GM12878 (cell line): Measurements from ENCODE around the gene METTL15. TPM values are rescaled to one million over a fixed set of nuclear protein-coding genes. Genes with fewer than 3 reads are reported as not detected.
A peak's percentile ranks its signal among the peaks of the same experiment; 100 is the strongest.

ENCODE experiments used
- ATAC-seq: fragments of 200-7000 bp; cut with Tn5 transposase; 3 replicates; pipeline ENCODE4 v1.9.1; 2020; ENCODE audit warnings: mild to moderate bottlenecking, moderate library complexity
- Bru-seq: library from RNA; stranded (reverse); fragments of 400-500 nt; gene quantifications from one replicate; lab custom pipeline; 2021; lab: Mats Ljungman, UMichigan
- BruChase-seq, 2 experiments: library from RNA; stranded (reverse); fragments of 400-500 nt; gene quantifications; one replicate each; lab custom pipeline; 2021; lab: Mats Ljungman, UMichigan
- BruUV-seq: library from RNA; stranded (reverse); fragments of 400-500 nt; replicated peaks from 2 replicates; lab custom pipeline; 2021; lab: Mats Ljungman, UMichigan
- CTCF ChIA-PET: fragments of 300-600 bp; sonication (Branson Sonifier 250); formaldehyde crosslinking; extraction: SDS; loops from one replicate; lab custom pipeline; 2021; ENCODE audit warnings: inconsistent platforms; lab: Yijun Ruan, JAX
- POLR2A ChIA-PET: fragments of 350-600 bp; formaldehyde crosslinking; extraction: SDS; loops from one replicate; lab custom pipeline; 2021; ENCODE audit warnings: inconsistent platforms; lab: Charles Lee
- RAD21 ChIA-PET: fragments of 300-600 bp; sonication (Branson Sonifier 250); formaldehyde crosslinking; loops from one replicate; lab custom pipeline; 2023; ENCODE audit warnings: antibody characterized with exemption; ENCODE audit not compliant: unreplicated experiment; lab: Charles Lee
- SMC1A ChIA-PET: fragments of 300-600 bp; sonication (Branson Sonifier 250); formaldehyde crosslinking; loops from one replicate; lab custom pipeline; 2023; ENCODE audit not compliant: unreplicated experiment, uncharacterized antibody; lab: Charles Lee
- DNase-seq: peaks from one replicate; pipeline ENCODE4 v3.0.0-alpha.2; 2011; ENCODE audit warnings: low read depth, low spot score
- FAIRE-seq: peaks from 3 replicates; lab custom pipeline; 2011; peaks lifted over from hg19 to GRCh38; lab: Jason Lieb, UNC
- H2AFZ ChIP-seq: 2 replicates; pipeline ENCODE4 v1.6.0; 2011; ENCODE audit warnings: low read depth, low read length, control low read depth; ENCODE audit not compliant: control insufficient read depth
- H3K27ac ChIP-seq: 2 replicates; pipeline ENCODE4 v1.5.1; 2011; ENCODE audit warnings: control low read depth; ENCODE audit not compliant: control insufficient read depth, insufficient read depth
- H3K27me3 ChIP-seq, 2 experiments: replicated peaks in 1 of 2; 2 replicates each; pipeline versions ENCODE4 v1.6.0 to v1.6.1; 2011; ENCODE audit warnings: low read length in 1 of 2; ENCODE audit not compliant: control insufficient read depth in 2 of 2, insufficient read depth in 2 of 2
- H3K36me3 ChIP-seq, 2 experiments: 2 replicates each; pipeline ENCODE4 v1.5.1; 2011; ENCODE audit warnings: low read length in 1 of 2; ENCODE audit not compliant: control insufficient read depth in 2 of 2, insufficient read depth in 2 of 2
- H3K4me1 ChIP-seq: 2 replicates; pipeline ENCODE4 v1.6.1; 2011; ENCODE audit warnings: mild to moderate bottlenecking, low read length, moderate library complexity, mixed read lengths; ENCODE audit not compliant: control insufficient read depth, insufficient read depth
- H3K4me2 ChIP-seq: 2 replicates; pipeline ENCODE4 v1.6.0; 2011; ENCODE audit warnings: control low read depth; ENCODE audit not compliant: control insufficient read depth, insufficient read depth
- H3K4me3 ChIP-seq: fragments of 200-600 bp; sonication (generic); 2 replicates; pipeline ENCODE4 v1.5.1; 2016
- H3K79me2 ChIP-seq: 2 replicates; pipeline ENCODE4 v1.6.0; 2011; ENCODE audit warnings: low read length; ENCODE audit not compliant: control insufficient read depth, insufficient read depth
- H3K9ac ChIP-seq: 2 replicates; pipeline ENCODE4 v1.8.0; 2011; ENCODE audit warnings: low read length, control low read depth, mixed read lengths; ENCODE audit not compliant: control insufficient read depth, insufficient read depth
- H3K9me3 ChIP-seq: replicated peaks from 3 replicates; pipeline ENCODE4 v1.5.1; 2011; ENCODE audit warnings: mild to moderate bottlenecking, low read length; ENCODE audit not compliant: control insufficient read depth, insufficient read depth
- H4K20me1 ChIP-seq: 2 replicates; pipeline ENCODE4 v1.6.0; 2011; ENCODE audit not compliant: control insufficient read depth, insufficient read depth
- ATF7 ChIP-seq: fragments of 450-650 bp; IDR thresholded peaks from 2 replicates; pipeline ENCODE4 v1.6.1; 2016; ENCODE audit warnings: low read depth, mild to moderate bottlenecking
- BCLAF1 ChIP-seq: fragments of 450-650 bp; IDR thresholded peaks from 2 replicates; pipeline ENCODE4 v1.6.1; 2017; ENCODE audit warnings: antibody characterized with exemption, mild to moderate bottlenecking, moderate library complexity
- CBX3 ChIP-seq: fragments of 200-600 bp; sonication (generic); IDR thresholded peaks from 2 replicates; pipeline ENCODE4 v1.6.1; 2016; ENCODE audit warnings: low read depth, borderline replicate concordance
- E2F4 ChIP-seq: IDR thresholded peaks from 2 replicates; pipeline ENCODE4 v1.6.1; 2012; ENCODE audit warnings: low read depth, low read length, improper control_type of control experiment
- ELK1 ChIP-seq: IDR thresholded peaks from 2 replicates; pipeline ENCODE4 v1.6.1; 2012; ENCODE audit warnings: low read depth, low read length, improper control_type of control experiment
- MXI1 ChIP-seq: fragments of 150-350 bp; IDR thresholded peaks from 2 replicates; pipeline ENCODE4 v1.6.1; 2011; ENCODE audit warnings: low read depth, mild to moderate bottlenecking, inconsistent platforms, low read length, improper control_type of control experiment
- RB1 ChIP-seq: fragments of 450-650 bp; formaldehyde crosslinking; IDR thresholded peaks from 2 replicates; pipeline ENCODE4 v1.6.1; 2017; ENCODE audit warnings: mild to moderate bottlenecking, borderline replicate concordance
- RELB ChIP-seq: fragments of 450-650 bp; IDR thresholded peaks from 2 replicates; pipeline ENCODE4 v1.6.1; 2017; ENCODE audit warnings: low read depth, mild to moderate bottlenecking, moderate library complexity
- ZSCAN29 ChIP-seq: fragments of 450-650 bp; IDR thresholded peaks from 2 replicates; pipeline ENCODE4 v1.6.1; 2017; ENCODE audit warnings: mild to moderate bottlenecking, moderate library complexity
- WGBS: methylation state at CpG from one replicate; pipeline ENCODE4 v1.1.6; 2016; ENCODE audit warnings: low lambda C conversion rate; ENCODE audit not compliant: insufficient replicate concordance, insufficient coverage; ENCODE audit errors: missing lambda C conversion rate; 5-methylcytosine and 5-hydroxymethylcytosine counted together
- in situ Hi-C: fragments of 300-500 bp; cut with MboI; formaldehyde crosslinking; loops from 9 replicates; pipeline ENCODE4 v1.14.3; 2018; ENCODE audit warnings: mixed read lengths
- intact Hi-C: fragments of 100-400 bp; cut with micrococcal nuclease; formaldehyde crosslinking; loops from one replicate; pipeline ENCODE4 v1.14.2; 2022; ENCODE audit not compliant: unreplicated experiment
- long read RNA-seq, 2 experiments: library from polyadenylated mRNA; unstranded; transcript quantifications; one replicate each; pipeline ENCODE4 v2.0.0, GENCODE V29; 2019 to 2020
- polyA minus RNA-seq, 3 experiments: library from RNA; depleted of rRNA, polyadenylated mRNA; stranded (reverse); fragments of >200 nt; gene quantifications; 2 replicates each; pipeline ENCODE4 v1.2.3, GENCODE V29; 2011
- polyA plus RNA-seq, 11 experiments: library from polyadenylated mRNA; depleted of rRNA in 4 of 11; unstranded in 6 of 11; stranded (reverse) in 5 of 11; fragments of >200 nt; fragmentation: Nextera tagmentation in 4 of 11; fragmentation: Illumina TruSeq in 1 of 11; extraction: Ambion mirVana in 4 of 11; extraction: Trizol in 1 of 11; gene quantifications; 1 replicate in 1 of 11; 2 replicates in 10 of 11; pipeline versions ENCODE4 v1.2.1 to v1.2.3, GENCODE V29; 2011 to 2016; ENCODE audit warnings: inconsistent platforms in 2 of 11, missing spikeins in 2 of 11, low read depth in 1 of 11
- total RNA-seq, 4 experiments: library from RNA; depleted of rRNA in 3 of 4; stranded (reverse); fragments of >200 nt in 3 of 4; fragmentation: Illumina TruSeq in 1 of 4; extraction: Trizol in 1 of 4; gene quantifications; 2 replicates each; pipeline versions ENCODE4 v1.2.1 to v1.2.3, GENCODE V29; 2013 to 2021

METTL15 gene
- total RNA-seq (2013; cell fraction: nucleolus; rRNA removed), result 127 and 131 TPM in 2 replicates
- total RNA-seq (2014; rRNA removed) (14.1 and 14.7 TPM in 2 replicates), total RNA-seq (2014; rRNA removed; fragmentation: Illumina TruSeq; extraction: Trizol) (14.9 and 16.1 TPM in 2 replicates), total RNA-seq (2021) (12.3 and 12.5 TPM in 2 replicates), polyA plus RNA-seq (2011; rRNA removed) (16.9 and 23.9 TPM in 2 replicates), polyA plus RNA-seq (2014; fragmentation: Illumina TruSeq; extraction: Trizol) (9.5 and 11.3 TPM in 2 replicates), polyA plus RNA-seq (2014; fragmentation: Nextera tagmentation; extraction: Ambion mirVana) (10 to 100 TPM; 10.5 to 15.1 TPM), polyA plus RNA-seq (2014; rRNA removed) (7.9 and 8.5 TPM in 2 replicates), polyA plus RNA-seq (2016; fragmentation: Nextera tagmentation; extraction: Ambion mirVana) (10 to 100 TPM; 14.7 to 15.4 TPM), polyA minus RNA-seq (2011; rRNA and poly(A)+ RNA removed) (40.6 and 46.1 TPM in 2 replicates), Bru-seq, nascent RNA (percentile 76 among the genes with signal in this experiment), BruChase-seq, experiment 1, labeled RNA remaining after a 6-hour chase (percentile 59 among the genes with signal in this experiment), BruChase-seq, experiment 2, labeled RNA remaining after a 2-hour chase (percentile 68 among the genes with signal in this experiment)
- 3.7 TPM for polyA plus RNA-seq (2011; ENCODE audit: low read depth)
- polyA plus RNA-seq (2011; cell fraction: cytosol; rRNA removed), result 9.7 and 11.2 TPM in 2 replicates
- polyA plus RNA-seq (2011; cell fraction: nucleus; rRNA removed), result 14.6 and 15.9 TPM in 2 replicates
- polyA plus RNA-seq (2012), result 6.1 and 9.0 TPM in 2 replicates
- 4.8 and 11.2 TPM in 2 replicates for polyA minus RNA-seq (2011; cell fraction: cytosol; rRNA and poly(A)+ RNA removed)
- 48.7 and 66.7 TPM in 2 replicates for polyA minus RNA-seq (2011; cell fraction: nucleus; rRNA and poly(A)+ RNA removed)
- long read RNA-seq, experiment 1, partial matches to known transcripts, result 3 of 7 reads
- long read RNA-seq, experiment 1, other reads (novel, unspliced or antisense), result 4 of 7 reads
- long read RNA-seq, experiment 2, full-length matches to known transcripts, result 10 of 61 reads
- long read RNA-seq, experiment 2, partial matches to known transcripts, result 39 of 61 reads
- long read RNA-seq, experiment 2, other reads (novel, unspliced or antisense), result 12 of 61 reads

- intact Hi-C loops (loop anchor here (1.0 to 10.0 kb wide), 4 partner anchors 191 to 1227 kb away; no protein-coding TSS in a partner anchor), in situ Hi-C loops (no loop called here)
- H3K27me3 ChIP-seq, result no peaks in the 10 kb centered on the region
- FAIRE-seq (peak; percentile 91), DNase-seq (peak; percentile 96), ATAC-seq (peak; percentile 91)
- BruUV-seq, result TSS peak; percentile 84
- no peaks in the 10 kb centered on the region for H3K9me3 ChIP-seq
- CTCF ChIA-PET, result interaction anchor here (0.8 to 4.5 kb wide), 5 partner anchors 10 to 409 kb away, joined by 3 to 15 read pairs (median 4); no protein-coding TSS in a partner anchor
- peak within 1 kb of the TSS; percentile 88 for H3K4me2 ChIP-seq
- SMC1A ChIA-PET, result interaction anchor here (0.6 to 2.3 kb wide), 11 partner anchors 10 to 421 kb away, joined by 3 to 10 read pairs (median 3); no protein-coding TSS in a partner anchor
- H3K36me3 ChIP-seq, result no peaks in the 10 kb centered on the region
- RAD21 ChIA-PET, result interaction anchor here (0.6 to 3.7 kb wide), 10 partner anchors 9 to 422 kb away, joined by 3 to 12 read pairs (median 4); no protein-coding TSS in a partner anchor
- peak within 1 kb of the TSS; percentile 84 for H3K27ac ChIP-seq
- POLR2A ChIA-PET, result interaction anchor here (0.6 to 1.8 kb wide), 12 partner anchors 10 to 271 kb away, joined by 3 to 9 read pairs (median 3); no protein-coding TSS in a partner anchor
- WGBS, result under 1% methylated on average over 38 of the region's 38 CpGs
- H3K79me2 ChIP-seq, result peaks cover 85% of the 10 kb centered on the region
- peak within 1 kb of the TSS; percentile 86 for H3K9ac ChIP-seq
- peaks cover 6% of the 10 kb centered on the region for H3K4me1 ChIP-seq
- H2AFZ ChIP-seq, result peak within 1 kb of the TSS; percentile 77
- H3K4me3 ChIP-seq, result peak within 1 kb of the TSS; percentile 86
- H4K20me1 ChIP-seq, result no peaks in the 10 kb centered on the region
- no peak for TF ChIP-seq CBX3
- peak; percentile 93 for TF ChIP-seq ATF7
- no peak for TF ChIP-seq BCLAF1
- TF ChIP-seq ZSCAN29, result no peak
- peak; percentile 97; the same call in 1 of the 2 replicates for TF ChIP-seq RB1
- TF ChIP-seq E2F4, result peak; percentile 94
- TF ChIP-seq MXI1, result peak; percentile 97
- peak; percentile 66 for TF ChIP-seq RELB
- TF ChIP-seq ELK1, result peak; percentile 70; the same call in 1 of the 2 replicates
These were observed at the start of gene METTL15, which contains the start of gene KIF18A for GRCh38 chr11:28107750-28108618. METTL15 (plus strand) TSS chr11:28108388; CDS start chr11:28113335, 4,947 bp downstream. KIF18A (minus strand) TSS chr11:28108156; CDS start chr11:28097947, 10,209 bp downstream.
